Activated CD4-positive, alpha-beta T cell treated with anti-CD3 and anti-CD28 coated beads, Interleukin-2, amount 50 U/mL, for 16 hours (primary cell): Measurements from ENCODE around the gene KLC3.

Experiments used
- DNase-seq: peaks from one replicate; pipeline ENCODE4 v3.0.0-alpha.2; 2020

Gene KLC3

DNA sequence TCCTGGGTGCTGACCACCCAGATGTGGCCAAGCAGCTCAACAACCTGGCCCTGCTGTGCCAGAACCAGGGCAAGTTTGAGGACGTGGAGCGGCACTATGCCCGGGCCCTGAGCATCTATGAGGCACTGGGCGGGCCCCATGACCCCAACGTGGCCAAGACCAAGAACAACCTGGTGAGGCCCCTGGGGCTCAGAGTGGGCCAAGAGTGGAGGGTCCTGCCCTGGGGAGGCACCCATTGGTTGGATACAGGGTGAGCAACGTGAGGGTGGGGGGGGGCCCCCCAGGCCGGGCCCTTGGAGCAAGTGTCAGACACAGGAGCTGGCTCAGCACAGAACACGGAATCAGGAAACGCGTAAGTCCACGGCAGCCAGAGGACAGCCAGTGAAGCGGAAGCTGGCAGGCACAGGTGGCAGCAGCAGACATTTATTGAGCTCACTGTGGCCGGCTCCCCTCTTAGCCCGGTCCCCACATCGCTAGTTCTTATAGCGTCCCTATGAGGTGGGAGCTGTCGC is 8.9 kb downstream of the KLC3 start:
- DNase-seq = no peak

GRCh38 chr19:45350477-45351058 is 10.0 kb downstream of the KLC3 start:
- no peak for DNase-seq

- no peak for DNase-seq
These were observed 10.9 kb downstream of the KLC3 start for GRCh38 chr19:45351401-45351952.

DNA sequence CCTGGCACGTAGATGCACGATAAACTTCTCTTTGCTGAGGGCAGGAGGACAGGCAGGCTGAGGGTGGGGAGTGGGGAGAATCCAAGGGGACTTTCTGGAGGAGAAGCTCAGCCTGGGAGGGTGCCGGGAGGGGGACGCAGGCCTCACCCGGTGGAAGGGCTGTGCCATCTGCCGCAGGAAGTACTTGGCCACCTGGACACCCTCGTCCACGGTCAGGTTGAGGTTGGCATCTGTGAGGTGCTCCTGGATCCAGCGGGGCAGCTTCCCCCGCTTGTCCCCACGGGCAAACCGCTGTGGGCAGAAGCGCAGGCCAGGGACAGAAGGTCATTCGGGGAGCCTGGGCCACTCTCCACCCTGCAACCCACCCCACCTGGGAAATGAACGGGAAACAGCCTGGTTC is 11.5 kb downstream of the KLC3 start:
- no peak for DNase-seq

GRCh38 chr19:45352471-45352870 is 11.9 kb downstream of the KLC3 start:
- DNase-seq = no peak

DNA sequence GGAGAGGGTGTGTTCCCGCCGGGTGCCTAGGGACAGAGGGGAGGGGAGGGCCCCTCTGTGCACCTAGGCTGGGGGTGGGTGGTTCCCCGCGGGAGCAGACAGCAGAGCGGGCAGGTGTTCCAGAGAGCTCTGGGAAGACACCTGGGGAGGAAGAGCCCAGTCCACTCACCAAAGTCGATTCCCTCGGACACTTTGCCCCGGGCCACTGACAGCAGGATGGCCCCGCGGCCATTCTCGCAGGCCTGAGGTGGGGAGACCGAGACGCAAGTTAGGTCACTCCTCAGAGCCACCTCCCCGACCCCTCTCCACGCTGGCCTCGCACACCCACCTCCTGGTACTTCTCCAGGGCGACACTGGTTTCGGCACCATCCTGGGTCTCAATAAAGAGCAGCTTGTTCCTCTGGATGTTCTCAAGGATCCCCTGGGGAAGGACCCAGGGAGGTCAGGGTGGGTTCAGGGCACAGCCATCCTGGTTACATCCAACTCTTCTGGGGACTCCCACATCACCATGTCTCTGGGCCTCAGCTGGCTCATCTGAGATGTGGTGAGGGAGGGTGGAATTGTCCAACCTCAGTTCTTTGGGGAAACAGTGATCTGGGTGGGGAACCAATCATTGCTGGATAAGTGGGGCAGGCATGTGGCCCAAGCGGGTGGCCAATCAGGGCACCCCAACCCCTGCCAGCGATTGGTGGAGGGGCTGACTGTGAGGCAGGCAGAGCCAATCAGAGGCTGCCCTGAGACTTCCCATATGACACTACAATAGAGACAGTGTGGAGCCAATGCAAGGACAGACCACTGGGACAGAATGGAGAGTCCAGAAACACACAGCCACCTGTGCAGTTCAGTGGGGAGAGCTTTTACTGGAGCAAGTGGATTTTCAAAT is 12.6 kb downstream of the KLC3 start:
- DNase-seq = no peak

DNA sequence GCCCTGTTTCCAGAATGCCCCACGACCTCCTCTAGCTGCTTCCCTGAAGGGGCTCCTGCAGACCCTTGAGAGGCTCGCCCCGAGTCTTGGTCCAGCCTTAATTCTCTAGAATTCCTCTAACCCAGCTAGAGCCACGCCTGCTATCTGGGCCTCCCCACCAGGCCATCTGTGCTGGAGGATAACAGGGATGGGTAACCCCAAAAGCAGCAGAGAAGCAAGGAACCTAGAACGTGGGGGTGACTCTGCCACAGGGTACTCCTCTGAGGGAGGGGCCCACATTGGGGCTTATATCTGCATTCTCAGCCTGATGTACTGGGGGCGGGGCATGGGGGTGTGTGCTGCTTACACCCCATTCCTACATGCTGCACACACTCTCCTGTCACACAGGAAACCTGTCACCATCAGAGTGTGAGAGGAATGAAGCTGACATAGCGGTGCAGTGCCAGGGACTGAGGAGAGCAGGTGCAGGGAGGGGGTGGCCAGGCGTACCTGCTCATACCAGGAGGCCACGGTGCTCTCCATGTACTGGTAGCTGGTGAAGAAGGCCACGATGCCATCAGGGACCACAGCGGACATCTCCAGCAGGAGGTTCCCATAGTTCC is 13.8 kb downstream of the KLC3 start:
- no peak for DNase-seq

DNA sequence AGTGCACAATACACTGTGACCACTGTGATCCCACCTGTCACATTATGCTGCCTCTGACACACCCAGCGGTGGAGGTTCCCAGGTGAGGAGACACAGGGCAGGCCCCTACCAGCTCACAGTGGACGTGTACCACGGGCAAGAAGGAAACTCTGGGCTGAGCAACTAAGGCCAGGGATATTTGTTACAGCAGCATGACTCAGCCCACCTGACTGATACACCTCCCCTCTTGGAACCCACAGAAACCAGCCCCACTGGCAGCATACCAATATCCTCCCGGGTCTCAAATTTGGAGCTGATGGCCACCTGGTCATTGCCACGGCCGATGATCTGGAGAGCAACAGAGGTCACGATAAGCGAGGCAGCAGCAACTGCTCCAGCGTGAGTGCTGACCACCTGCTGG is 14.9 kb downstream of the KLC3 start:
- no peak for DNase-seq

- no peak for DNase-seq
These were observed 15.4 kb downstream of the KLC3 start for GRCh38 chr19:45355910-45356309.

DNA sequence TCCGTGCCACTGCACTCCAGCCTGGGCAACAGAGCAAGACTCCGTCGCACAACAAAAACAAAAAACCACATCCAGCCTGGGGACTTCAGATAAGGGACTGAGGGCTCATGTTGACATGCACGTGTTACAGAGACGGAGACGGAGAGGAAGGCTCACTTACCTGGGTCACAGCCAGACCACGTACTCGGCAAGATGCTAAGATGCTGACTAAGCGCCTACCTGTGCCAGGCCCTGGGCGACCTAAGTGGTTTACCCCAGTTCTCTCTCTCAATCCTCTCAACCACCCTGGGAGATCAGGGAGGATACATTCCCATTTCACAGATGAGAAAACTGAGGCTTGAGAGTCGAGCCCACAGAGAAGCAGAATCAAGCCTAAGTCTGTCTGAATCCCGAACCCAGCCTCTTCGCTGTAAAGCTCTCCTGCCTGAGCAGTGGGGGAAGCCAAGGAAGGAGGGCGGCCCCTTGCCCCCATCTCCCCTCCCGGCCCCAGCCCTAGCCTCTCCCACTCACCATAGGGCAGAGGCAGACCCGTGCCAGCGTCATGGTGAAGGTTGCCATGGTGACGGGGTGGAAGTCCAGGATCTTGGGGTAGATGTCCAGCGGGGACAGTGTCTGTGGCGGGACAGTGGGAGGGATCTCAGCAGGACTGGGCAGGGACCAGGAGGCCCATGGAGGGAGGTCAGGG is 16.4 kb downstream of the KLC3 start:
- DNase-seq = no peak

GRCh38 chr19:45357445-45357783 is 16.9 kb downstream of the KLC3 start:
- no peak for DNase-seq

GRCh38 chr19:45358213-45358792 is 17.8 kb downstream of the KLC3 start:
- DNase-seq = no peak

DNA sequence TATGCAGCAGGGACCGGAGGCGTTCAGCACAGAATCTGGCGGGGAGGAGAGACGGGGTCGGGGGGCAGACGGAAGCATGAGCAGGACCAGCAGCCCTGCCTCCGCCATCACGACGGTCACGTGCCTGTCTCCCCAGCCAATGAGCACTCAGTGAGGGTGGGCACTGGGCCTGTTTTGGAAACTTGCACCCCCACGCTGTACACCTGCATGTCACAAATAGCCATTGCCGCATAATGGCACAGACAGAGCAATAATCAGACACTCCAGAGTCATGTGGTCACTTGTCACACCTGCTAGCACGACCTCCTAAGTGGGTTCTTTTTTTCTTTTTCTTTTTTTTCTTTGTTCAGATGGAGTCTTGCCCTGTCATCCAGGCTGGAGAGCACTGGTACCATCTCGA is 21.1 kb downstream of the KLC3 start:
- DNase-seq = no peak

GRCh38 chr19:45362291-45362690 is 21.7 kb downstream of the KLC3 start:
- DNase-seq = no peak

- DNase-seq = no peak
These were observed 23.4 kb downstream of the KLC3 start for GRCh38 chr19:45363861-45364459.

GRCh38 chr19:45364696-45365095 is 24.1 kb downstream of the KLC3 start:
- no peak for DNase-seq

DNA sequence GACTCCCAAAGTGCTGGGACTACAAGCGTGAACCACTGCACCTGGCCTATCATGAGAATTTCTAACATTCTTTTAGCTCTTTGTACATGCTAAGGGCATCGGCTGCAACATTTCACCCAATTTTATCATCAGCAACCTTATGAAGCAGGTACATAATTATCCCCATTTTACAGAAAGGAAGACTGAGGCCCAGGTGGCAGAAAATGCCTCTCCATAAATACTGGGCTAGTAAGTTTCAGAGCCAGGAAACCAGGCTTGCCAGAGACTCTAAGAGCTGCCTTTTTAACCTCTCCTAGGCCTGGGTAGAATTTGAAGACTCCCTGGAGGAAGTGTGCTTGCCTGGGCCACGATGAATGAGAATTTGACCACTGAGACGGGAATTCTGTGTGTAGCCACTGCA is 27.6 kb downstream of the KLC3 start:
- no peak for DNase-seq

GRCh38 chr19:45368737-45369340 is 28.3 kb downstream of the KLC3 start:
- no peak for DNase-seq

DNA sequence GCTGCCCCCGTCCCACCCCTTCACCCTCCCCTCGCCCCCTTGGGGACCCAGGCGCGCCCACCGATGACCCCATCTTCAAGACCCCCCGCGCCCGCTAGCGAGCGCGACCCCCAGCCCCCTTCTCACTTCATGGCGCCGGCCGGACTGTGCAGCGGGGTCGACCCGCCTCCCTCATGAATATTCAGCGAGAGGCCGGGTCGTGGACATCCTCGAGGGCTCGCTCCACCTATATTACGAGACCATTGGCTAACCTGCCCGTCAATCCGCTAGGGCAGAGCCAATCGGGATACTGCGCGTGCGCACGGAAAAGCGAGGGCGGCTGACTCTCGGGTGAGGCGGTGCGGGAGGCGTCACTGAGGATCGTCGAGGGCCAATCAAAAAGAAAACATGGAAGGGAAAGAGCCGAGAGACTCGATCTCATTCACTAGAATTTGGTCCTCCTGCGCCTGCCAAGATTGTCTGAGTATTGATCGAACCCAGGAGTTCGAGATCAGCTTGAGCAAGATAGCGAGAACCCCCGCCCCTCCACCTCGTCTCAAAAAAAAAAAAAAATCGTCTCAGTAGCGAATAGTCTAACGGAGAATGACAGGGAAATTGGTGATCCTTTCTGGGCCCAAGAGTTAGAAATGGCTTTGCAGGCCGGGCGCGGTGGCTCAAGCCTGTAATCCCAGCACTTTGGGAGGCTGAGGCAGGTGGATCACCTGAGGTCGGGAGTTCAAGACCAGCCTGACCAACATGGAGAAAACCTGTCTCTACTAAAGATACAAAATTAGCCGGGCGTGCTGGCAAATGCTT is 30.1 kb downstream of the KLC3 start, which contains the start of gene ERCC2:
Gene ERCC2 (minus strand): TSS at position 164 of the 795 bp plus-strand sequence. CDS start 33 bp downstream, at position 131.
- DNase-seq = peak; percentile 100

DNA sequence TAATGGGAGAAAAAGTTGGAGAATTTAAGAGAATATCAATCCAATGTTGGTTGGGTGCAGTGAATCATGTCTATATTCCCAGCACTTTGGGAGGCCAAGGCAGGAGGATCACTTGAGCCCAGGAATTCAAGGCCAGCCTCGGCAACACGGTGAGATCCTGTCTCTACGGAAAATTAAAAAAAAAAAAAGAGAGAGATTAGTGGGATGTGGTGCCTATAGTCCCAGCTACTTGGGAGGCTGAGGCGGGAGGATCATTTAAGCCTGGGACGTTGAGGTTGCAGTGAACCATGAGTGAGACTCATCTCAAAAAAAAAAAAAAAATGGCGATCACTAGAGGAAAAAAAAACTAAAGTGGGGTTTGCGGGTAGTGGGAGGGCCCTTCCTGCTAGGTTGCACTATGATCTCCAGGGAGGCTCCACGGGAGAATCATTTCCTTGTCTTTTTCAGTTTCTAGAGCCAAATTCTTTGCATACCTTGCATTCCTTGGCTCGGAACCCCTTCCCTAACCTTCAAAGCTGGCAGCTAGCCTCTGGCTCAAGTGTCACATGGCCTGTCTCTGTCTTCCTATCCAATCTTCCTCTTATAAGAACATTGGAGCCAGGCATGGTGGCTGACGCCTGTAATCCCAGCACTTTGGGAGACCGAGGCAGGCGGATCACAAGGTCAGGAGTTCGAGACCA is 35.6 kb downstream of the KLC3 start:
- DNase-seq = no peak
